Bronchial epithelial cell (primary cell): Measurements from ENCODE around the gene TACO1. TPM values are rescaled to one million over a fixed set of nuclear protein-coding genes. Genes with fewer than 3 reads are reported as not detected.

Experiments used
- DNase-seq: peaks from one replicate; pipeline ENCODE4 v3.0.0-alpha.2; 2010; ENCODE audit warnings: low read depth
- FAIRE-seq: peaks from 2 replicates; lab custom pipeline; 2011; peaks lifted over from hg19 to GRCh38; lab: Jason Lieb, UNC
- H3K27me3 ChIP-seq: 2 replicates; pipeline ENCODE4 v1.5.1; 2011; ENCODE audit warnings: low read length; ENCODE audit not compliant: control insufficient read depth, insufficient read depth
- H3K36me3 ChIP-seq: 2 replicates; pipeline ENCODE4 v1.5.1; 2011; ENCODE audit warnings: low read length; ENCODE audit not compliant: control insufficient read depth, insufficient read depth
- H3K4me3 ChIP-seq: 2 replicates; pipeline ENCODE4 v1.5.1; 2011; ENCODE audit warnings: mild to moderate bottlenecking, low read depth, low read length, control low read depth
- CTCF ChIP-seq: IDR thresholded peaks from 2 replicates; pipeline ENCODE4 v1.5.1; 2011; ENCODE audit warnings: mild to moderate bottlenecking, moderate library complexity, low read length, control low read depth, inconsistent platforms; ENCODE audit not compliant: insufficient read depth, severe bottlenecking
- total RNA-seq: library from RNA; depleted of rRNA; stranded (reverse); fragments of >200 nt; gene quantifications from 2 replicates; pipeline ENCODE4 v1.2.1, GENCODE V29; 2014

TACO1 gene
- total RNA-seq, 1 donor from 2014 or later: 11.6 TPM

- no peak for TF ChIP-seq CTCF
- no peaks in the 10 kb centered on the region for H3K27me3 ChIP-seq
- DNase-seq (no peak), FAIRE-seq (no peak)
- H3K4me3 ChIP-seq: no peak overlapping the region
- peaks cover 1% of the 10 kb centered on the region for H3K36me3 ChIP-seq
These were observed 49.1 kb downstream of the TACO1 start for GRCh38 chr17:63649813-63650212.

- H3K36me3 ChIP-seq: peaks cover 1% of the 10 kb centered on the region
- FAIRE-seq: no peak
- no peak overlapping the region for H3K4me3 ChIP-seq
- H3K27me3 ChIP-seq: no peaks in the 10 kb centered on the region
- no peak for DNase-seq
- no peak for TF ChIP-seq CTCF
These were observed 51.4 kb downstream of the TACO1 start for GRCh38 chr17:63652106-63652505.

GRCh38 chr17:63653050-63653449, 52.4 kb downstream of the TACO1 start:
- Histone ChIP-seq H3K27me3 (no peaks in the 10 kb centered on the region), H3K4me3 (no peak overlapping the region), H3K36me3 (peaks cover 1% of the 10 kb centered on the region)
- no peak for FAIRE-seq
- no peak for TF ChIP-seq CTCF
- no peak for DNase-seq

GRCh38 chr17:63657786-63658185, 57.1 kb downstream of the TACO1 start:
- peaks cover 1% of the 10 kb centered on the region for H3K36me3 ChIP-seq
- H3K4me3 ChIP-seq: no peak overlapping the region
- FAIRE-seq (no peak), DNase-seq (no peak)
- no peak for TF ChIP-seq CTCF
- H3K27me3 ChIP-seq: no peaks in the 10 kb centered on the region

Other genes starting within 250 kb of the TACO1 start
- 24.5 and 30.5 TPM in 2 replicates for gene CYB561, start 154.6 kb upstream of the TACO1 start, total RNA-seq
- gene ACE, start 123.8 kb upstream of the TACO1 start, total RNA-seq: 0.13 TPM in 1 of 2 replicates, not detected in the other
- not detected in 2 replicates for gene KCNH6, start 77.5 kb upstream of the TACO1 start, total RNA-seq
- gene DCAF7, start 50.4 kb upstream of the TACO1 start, total RNA-seq: 9.5 and 10.6 TPM in 2 replicates
- 10.1 and 11.1 TPM in 2 replicates for gene MAP3K3, start 21.5 kb downstream of the TACO1 start, total RNA-seq
- 0.53 and 0.90 TPM in 2 replicates for gene LIMD2, start 99.2 kb downstream of the TACO1 start, total RNA-seq
- 10.5 and 14.1 TPM in 2 replicates for gene STRADA, start 140.9 kb downstream of the TACO1 start, total RNA-seq
- 112 and 118 TPM in 2 replicates for gene CCDC47, start 172.7 kb downstream of the TACO1 start, total RNA-seq
- gene DDX42, start 173.3 kb downstream of the TACO1 start, total RNA-seq: 65.0 and 70.5 TPM in 2 replicates
- 50.5 and 64.0 TPM in 2 replicates for gene PSMC5, start 226.5 kb downstream of the TACO1 start, total RNA-seq
- 43.4 and 53.1 TPM in 2 replicates for gene FTSJ3, start 226.8 kb downstream of the TACO1 start, total RNA-seq
- 98.5 and 112 TPM in 2 replicates for gene SMARCD2, start 241.8 kb downstream of the TACO1 start, total RNA-seq